Right lobe of liver (tissue), 6 donors: ENCODE results near the gene BID. TPM values are rescaled to one million over a fixed set of nuclear protein-coding genes. Genes with fewer than 3 reads are reported as not detected.

ENCODE experiments used
- ATAC-seq, 4 donors: fragments of 200-7000 bp; cut with Tn5 transposase; one replicate each; pipeline ENCODE4 v1.9.1; 2020; ENCODE audit warnings: mild to moderate bottlenecking in 4 of 4, moderate library complexity in 4 of 4
- DNase-seq, 3 donors: peaks; one replicate each; pipeline ENCODE4 v3.0.0-alpha.2; 2020
- H3K27ac ChIP-seq, 3 donors: fragments of 200-600 bp; one replicate each; pipeline ENCODE4 v1.8.0; 2022
- H3K27me3 ChIP-seq, 2 donors: fragments of 200-600 bp; one replicate each; pipeline ENCODE4 v1.8.0; 2022
- H3K36me3 ChIP-seq, 4 donors: fragments of 200-600 bp; sonication (generic) in 1 of 4; one replicate each; pipeline versions ENCODE4 v1.5.1 to v1.8.0; 2017 to 2022; ENCODE audit warnings: control low read depth in 1 of 4
- H3K4me1 ChIP-seq, 4 donors: fragments of 200-600 bp; sonication (generic) in 1 of 4; one replicate each; pipeline versions ENCODE4 v1.5.1 to v1.8.0; 2017 to 2022; ENCODE audit warnings: control low read depth in 1 of 4
- H3K4me3 ChIP-seq, 3 donors: fragments of 200-600 bp; one replicate each; pipeline ENCODE4 v1.8.0; 2022
- H3K9me3 ChIP-seq, 4 donors: fragments of 200-600 bp; sonication (generic) in 1 of 4; one replicate each; pipeline versions ENCODE4 v1.5.1 to v1.8.0; 2017 to 2022; ENCODE audit warnings: control low read depth in 1 of 4
- CTCF ChIP-seq, 4 donors: fragments of 200-600 bp in 3 of 4; fragments of 450-650 bp in 1 of 4; IDR thresholded peaks; one replicate each; pipeline versions ENCODE4 v1.5.1 to v1.8.0; 2016 to 2022; ENCODE audit warnings: antibody characterized with exemption in 4 of 4, mild to moderate bottlenecking in 2 of 4
- POLR2A ChIP-seq: fragments of 450-650 bp; IDR thresholded peaks from one replicate; pipeline ENCODE4 v1.6.1; 2017; ENCODE audit warnings: antibody characterized with exemption, mild to moderate bottlenecking
- WGBS: methylation state at CpG from one replicate; pipeline ENCODE4 v1.1.6; 2018; ENCODE audit warnings: low coverage, low lambda C conversion rate; ENCODE audit not compliant: insufficient coverage; ENCODE audit errors: missing lambda C conversion rate; 5-methylcytosine and 5-hydroxymethylcytosine counted together
- intact Hi-C, 2 donors: fragments of 100-400 bp; cut with DNase I; formaldehyde crosslinking; loops; one replicate each; pipeline versions ENCODE4 v1.11.2 to v1.14.1; 2022
- total RNA-seq, 6 experiments: library from RNA; depleted of rRNA in 2 of 6; stranded (reverse); fragments of >200 nt in 2 of 6; fragmentation: NEBNext Ultra II Directional in 3 of 6; extraction: Animal tissue kit (Norgen Biotek cat#: 25700) in 3 of 6; gene quantifications; one replicate each; pipeline versions ENCODE4 v1.1.0 to v1.2.4, GENCODE V29; 2016 to 2023
- donor health status: DM: no; HTN: yes; CAD: no.
- donor health status: DM: no; HTN: no; CAD: no.
- donor health status: DM: no; HTN: no; CAD: no.
- donor health status: DM: no; HTN: yes; CAD: no.
- donor health status: DM: no; HTN: yes; CAD: no.

The BID gene
- total RNA-seq, 6 experiments from 2014 or later = 30.5 to 57.3 (median 36.2) TPM

DNA sequence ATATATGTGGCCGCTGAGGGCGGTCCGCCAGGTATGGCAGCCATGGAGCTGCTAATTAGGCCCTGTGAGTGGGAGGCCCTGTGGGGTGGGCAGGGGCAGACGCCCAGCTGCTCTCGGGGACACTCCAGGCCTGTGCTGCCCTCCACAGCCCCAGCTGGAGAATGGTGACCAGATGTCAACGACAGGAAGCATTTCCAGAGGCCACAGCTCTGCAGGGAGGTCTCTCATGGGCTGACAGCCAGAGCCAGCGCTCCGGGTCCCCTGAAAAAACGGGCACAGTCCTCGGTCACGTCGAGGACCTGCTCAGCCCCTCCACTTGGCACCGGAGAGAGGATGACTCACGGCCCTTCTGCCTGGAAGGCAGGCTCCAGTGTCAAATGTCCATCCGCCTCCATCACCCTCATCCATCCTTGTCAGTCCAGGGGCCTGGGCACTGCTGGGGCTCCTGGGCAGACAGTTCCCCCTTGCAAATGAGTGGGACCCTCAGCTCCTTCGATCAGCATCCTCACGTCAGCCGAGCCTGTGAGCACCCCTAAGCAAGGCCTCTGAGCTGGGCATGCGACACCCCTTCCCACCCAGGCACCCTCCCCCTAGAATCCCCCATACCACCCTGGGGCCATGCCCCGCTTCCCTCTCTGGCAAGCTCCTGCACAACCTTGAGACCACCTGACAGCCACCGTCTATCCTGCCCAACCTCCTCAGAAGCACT, 1.9 kb downstream of the BID start:
- no peaks in the 10 kb centered on the region for H3K36me3 ChIP-seq
- H3K4me3 ChIP-seq = peak overlapping the region in 1 of 3 donors; percentile 83
- ATAC-seq (peak in 1 of 4 donors; percentile 8), DNase-seq (peak in 2 of 3 donors; percentile 51 to 65)
- TF ChIP-seq CTCF (IDR thresholded peaks at IDR 0.05) (no peak), POLR2A (no peak)
- H3K27ac ChIP-seq = peak overlapping the region in 2 of 3 donors; percentile 44 to 96
- H3K27me3 ChIP-seq = no peaks in the 10 kb centered on the region
- intact Hi-C loops = no loop called here
- no peaks in the 10 kb centered on the region for H3K9me3 ChIP-seq
- peaks cover 0 to 45% (median 18%) of the 10 kb centered on the region in 4 donors for H3K4me1 ChIP-seq
- 59% methylated on average over 9 of the region's 21 CpGs for WGBS

GRCh38 chr22:17770180-17771077, 3.8 kb downstream of the BID start:
- H3K27me3 ChIP-seq = no peaks in the 10 kb centered on the region
- peaks cover 0 to 56% (median 20%) of the 10 kb centered on the region in 4 donors for H3K4me1 ChIP-seq
- H3K36me3 ChIP-seq = no peaks in the 10 kb centered on the region
- DNase-seq (peak in 2 of 3 donors; percentile 73 to 78), ATAC-seq (peak in 3 of 4 donors; percentile 6 to 22 (median 12))
- no peak for TF ChIP-seq POLR2A
- TF ChIP-seq CTCF (IDR thresholded peaks at IDR 0.05) = no peak
- no peak overlapping the region for H3K4me3 ChIP-seq
- no peaks in the 10 kb centered on the region for H3K9me3 ChIP-seq
- H3K27ac ChIP-seq = peak overlapping the region; percentile 18 to 96 (median 71)
- intact Hi-C loops = no loop called here
- WGBS = 37% methylated on average over 10 of the region's 19 CpGs

- WGBS = no CpG with 5 or more reads among the region's 9 CpGs
- TF ChIP-seq CTCF (IDR thresholded peaks at IDR 0.05) = no peak
- TF ChIP-seq POLR2A = peak; percentile 17
- intact Hi-C loops = no loop called here
- no peaks in the 10 kb centered on the region for H3K27me3 ChIP-seq
- H3K4me3 ChIP-seq = peak overlapping the region in 1 of 3 donors; percentile 2
- H3K36me3 ChIP-seq = no peaks in the 10 kb centered on the region
- ATAC-seq = peak; percentile 62 to 81 (median 77)
- DNase-seq = peak; percentile 84 to 95 (median 95)
- H3K4me1 ChIP-seq = peaks cover 0 to 57% (median 20%) of the 10 kb centered on the region in 4 donors
- no peaks in the 10 kb centered on the region for H3K9me3 ChIP-seq
- peak overlapping the region; percentile 71 to 96 (median 72) for H3K27ac ChIP-seq
These were observed 4.6 kb downstream of the BID start for GRCh38 chr22:17769716-17770082.

DNA sequence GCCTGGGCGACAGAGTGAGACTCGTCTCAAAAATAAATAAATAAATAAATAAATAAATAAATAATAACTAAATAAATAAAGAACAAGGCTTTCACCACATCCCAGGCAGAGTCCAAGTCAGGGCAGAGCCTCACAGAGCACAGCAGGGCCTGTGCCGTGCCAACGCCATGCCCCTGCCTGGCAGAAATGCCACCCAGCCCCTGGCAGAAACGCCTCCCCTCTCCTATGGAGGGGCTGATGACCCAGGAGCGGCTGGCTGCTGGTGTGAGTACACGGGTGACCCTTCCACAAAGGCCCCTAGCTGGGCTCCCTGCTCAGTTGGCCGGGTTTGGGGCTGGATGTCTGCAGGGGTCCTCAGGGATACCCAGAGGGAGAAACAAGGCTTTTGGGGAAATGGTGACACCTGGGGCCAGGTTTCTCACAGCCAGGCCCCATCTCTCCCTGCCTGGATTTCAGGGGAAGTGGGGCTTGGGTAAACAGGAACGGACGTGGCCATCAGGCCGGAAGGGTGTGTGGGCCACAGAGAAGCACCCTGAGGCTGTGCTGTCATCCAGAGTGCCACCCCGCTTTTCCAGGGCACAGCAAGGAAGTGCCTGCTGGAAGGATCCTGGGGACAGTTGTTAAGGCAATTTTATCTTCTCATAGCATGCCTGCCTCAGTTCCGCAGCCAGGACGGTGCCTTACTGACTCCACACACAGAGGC, 5.1 kb downstream of the BID start:
- Histone ChIP-seq H3K4me3 (peak overlapping the region in 1 of 3 donors; percentile 2), H3K9me3 (no peaks in the 10 kb centered on the region), H3K27ac (peak overlapping the region; percentile 71 to 96 (median 72)), H3K36me3 (no peaks in the 10 kb centered on the region), H3K4me1 (peaks cover 0 to 62% (median 20%) of the 10 kb centered on the region in 4 donors), H3K27me3 (no peaks in the 10 kb centered on the region)
- DNase-seq (peak in 2 of 3 donors; percentile 77 to 78), ATAC-seq (peak; percentile 22 to 74 (median 56))
- TF ChIP-seq POLR2A (no peak), CTCF (IDR thresholded peaks at IDR 0.05) (no peak)
- intact Hi-C loops = no loop called here
- 16% methylated on average over 3 of the region's 14 CpGs for WGBS
